ENCODE data around the gene RIPOR1. TPM values are rescaled to one million over a fixed set of nuclear protein-coding genes. Genes with fewer than 3 reads are reported as not detected.

RIPOR1 gene
- total RNA-seq, 2 donors from 2014 or later, result 39.9 to 54.1 TPM

GRCh38 chr16:67514382-67514828 is 14.2 kb upstream of the RIPOR1 start:
- peak; percentile 88 for DNase-seq
- Histone ChIP-seq H3K36me3 (ENCODE audit: control insufficient read depth, insufficient read depth, low read length) (no peaks in the 10 kb centered on the region), H3K9ac (ENCODE audit: extremely low read depth, low read length, poor library complexity, severe bottlenecking) (no peak overlapping the region), H3K4me3 (ENCODE audit: low read length) (no peak overlapping the region), H3K27me3 (ENCODE audit: control insufficient read depth, insufficient read depth, low read length, poor library complexity, severe bottlenecking) (no peaks in the 10 kb centered on the region), H3K4me1 (ENCODE audit: control insufficient read depth, insufficient read depth, low read length) (no peaks in the 10 kb centered on the region), H3K27ac (ENCODE audit: low read depth, low read length) (no peak overlapping the region), H3K9me3 (ENCODE audit: control insufficient read depth, low read length) (no peaks in the 10 kb centered on the region)
- Mint-ChIP-seq H3K4me3 (no peak overlapping the region), H3K9me3 (no peaks in the 10 kb centered on the region), H3K27me3 (ENCODE audit: insufficient read depth) (peaks cover 10% of the 10 kb centered on the region), H3K36me3 (ENCODE audit: low read depth) (no peaks in the 10 kb centered on the region), H3K27ac (no peak overlapping the region), H3K4me1 (no peaks in the 10 kb centered on the region)
- TF ChIP-seq, protein P1, sequence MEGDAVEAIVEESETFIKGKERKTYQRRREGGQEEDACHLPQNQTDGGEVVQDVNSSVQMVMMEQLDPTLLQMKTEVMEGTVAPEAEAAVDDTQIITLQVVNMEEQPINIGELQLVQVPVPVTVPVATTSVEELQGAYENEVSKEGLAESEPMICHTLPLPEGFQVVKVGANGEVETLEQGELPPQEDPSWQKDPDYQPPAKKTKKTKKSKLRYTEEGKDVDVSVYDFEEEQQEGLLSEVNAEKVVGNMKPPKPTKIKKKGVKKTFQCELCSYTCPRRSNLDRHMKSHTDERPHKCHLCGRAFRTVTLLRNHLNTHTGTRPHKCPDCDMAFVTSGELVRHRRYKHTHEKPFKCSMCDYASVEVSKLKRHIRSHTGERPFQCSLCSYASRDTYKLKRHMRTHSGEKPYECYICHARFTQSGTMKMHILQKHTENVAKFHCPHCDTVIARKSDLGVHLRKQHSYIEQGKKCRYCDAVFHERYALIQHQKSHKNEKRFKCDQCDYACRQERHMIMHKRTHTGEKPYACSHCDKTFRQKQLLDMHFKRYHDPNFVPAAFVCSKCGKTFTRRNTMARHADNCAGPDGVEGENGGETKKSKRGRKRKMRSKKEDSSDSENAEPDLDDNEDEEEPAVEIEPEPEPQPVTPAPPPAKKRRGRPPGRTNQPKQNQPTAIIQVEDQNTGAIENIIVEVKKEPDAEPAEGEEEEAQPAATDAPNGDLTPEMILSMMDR (conservative IDR thresholded peaks at IDR 0.05), result peak; percentile 86
- WGBS, 2 experiments (ENCODE audit: insufficient coverage in 1 of 2, insufficient read length in 1 of 2), result 15 to 26% methylated on average over 7 to 8 of the region's 8 CpGs

DNA sequence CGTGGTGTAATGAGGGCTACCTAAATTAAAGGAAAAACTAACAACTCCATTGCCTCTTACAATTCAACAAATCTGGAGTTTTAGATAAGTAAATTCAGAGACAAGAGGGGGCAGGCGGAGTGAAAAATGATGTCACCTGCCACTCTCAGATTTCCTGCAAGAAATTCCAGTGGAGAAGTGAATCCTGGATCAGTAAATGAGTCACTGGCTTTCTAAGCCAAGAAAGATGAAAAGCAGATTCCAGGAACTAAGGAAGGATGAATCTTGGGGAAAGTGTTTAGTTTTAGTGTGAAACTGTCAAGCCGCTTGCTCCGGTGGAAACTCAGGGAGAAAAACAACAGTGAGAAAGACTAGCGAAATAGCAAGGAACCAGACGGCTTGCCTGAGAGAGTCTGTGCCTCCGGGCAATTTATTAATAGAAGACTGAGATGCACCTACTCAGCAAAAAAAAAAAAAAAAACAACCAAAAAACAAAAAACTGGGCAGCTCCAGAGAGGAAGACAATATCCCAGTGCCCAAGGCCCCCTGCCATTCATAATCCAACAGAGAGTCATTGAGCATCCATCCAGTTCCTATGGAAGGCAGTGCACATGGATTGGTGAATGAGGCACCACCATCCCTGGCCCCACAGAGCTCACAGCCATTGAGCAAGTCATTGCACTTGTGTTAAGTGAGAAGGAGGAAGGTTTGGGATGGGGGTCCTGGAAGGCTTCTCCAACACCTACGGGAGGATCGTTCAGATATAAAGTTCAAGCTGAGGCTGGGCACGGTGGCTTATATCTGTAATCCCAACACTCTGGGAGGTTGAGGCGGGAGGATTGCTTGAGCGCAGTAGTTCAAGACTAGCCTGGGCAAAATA is 12.1 kb upstream of the RIPOR1 start:
- Mint-ChIP-seq H3K4me3 (no peak overlapping the region), H3K36me3 (ENCODE audit: low read depth) (no peaks in the 10 kb centered on the region), H3K4me1 (no peaks in the 10 kb centered on the region), H3K27ac (no peak overlapping the region), H3K27me3 (ENCODE audit: insufficient read depth) (peaks cover 22% of the 10 kb centered on the region), H3K9me3 (no peaks in the 10 kb centered on the region)
- H3K4me1 ChIP-seq (ENCODE audit: control insufficient read depth, insufficient read depth, low read length), result no peaks in the 10 kb centered on the region
- TF ChIP-seq, protein P1 (conservative IDR thresholded peaks at IDR 0.05), result no peak
- no peak for DNase-seq
- 93 to 96% methylated on average over 8 to 11 of the region's 12 CpGs for WGBS, 2 experiments (ENCODE audit: insufficient coverage in 1 of 2, insufficient read length in 1 of 2)
- H3K27me3 ChIP-seq (ENCODE audit: control insufficient read depth, insufficient read depth, low read length, poor library complexity, severe bottlenecking), result no peaks in the 10 kb centered on the region
- no peaks in the 10 kb centered on the region for H3K36me3 ChIP-seq (ENCODE audit: control insufficient read depth, insufficient read depth, low read length)
- no peak overlapping the region for H3K27ac ChIP-seq (ENCODE audit: low read depth, low read length)
- no peaks in the 10 kb centered on the region for H3K9me3 ChIP-seq (ENCODE audit: control insufficient read depth, low read length)
- H3K9ac ChIP-seq (ENCODE audit: extremely low read depth, low read length, poor library complexity, severe bottlenecking), result no peak overlapping the region
- H3K4me3 ChIP-seq (ENCODE audit: low read length), result no peak overlapping the region

DNA sequence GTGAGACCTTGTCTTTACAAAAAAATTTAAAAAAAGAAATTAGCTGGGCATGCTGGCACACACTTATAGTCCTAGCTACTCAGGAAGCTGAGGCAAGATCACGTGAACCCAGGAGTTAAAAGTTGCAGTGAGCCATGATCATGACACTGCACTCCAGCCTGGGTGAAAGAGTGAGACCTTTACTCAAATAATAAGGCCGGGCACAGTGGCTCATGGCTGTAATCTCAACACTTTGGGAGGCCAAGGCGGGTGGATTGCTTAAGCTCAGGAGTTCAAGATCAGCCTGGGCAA is 11.5 kb upstream of the RIPOR1 start:
- WGBS, 2 experiments (ENCODE audit: insufficient coverage in 1 of 2, insufficient read length in 1 of 2), result 95 to 96% methylated on average over 3 of the region's 3 CpGs
- Mint-ChIP-seq H3K36me3 (ENCODE audit: low read depth) (no peaks in the 10 kb centered on the region), H3K9me3 (no peaks in the 10 kb centered on the region), H3K27me3 (ENCODE audit: insufficient read depth) (peaks cover 26% of the 10 kb centered on the region), H3K4me1 (no peaks in the 10 kb centered on the region), H3K27ac (no peak overlapping the region), H3K4me3 (no peak overlapping the region)
- TF ChIP-seq, protein P1 (conservative IDR thresholded peaks at IDR 0.05), result no peak
- Histone ChIP-seq H3K27ac (ENCODE audit: low read depth, low read length) (no peak overlapping the region), H3K9ac (ENCODE audit: extremely low read depth, low read length, poor library complexity, severe bottlenecking) (no peak overlapping the region), H3K9me3 (ENCODE audit: control insufficient read depth, low read length) (no peaks in the 10 kb centered on the region), H3K4me1 (ENCODE audit: control insufficient read depth, insufficient read depth, low read length) (no peaks in the 10 kb centered on the region), H3K27me3 (ENCODE audit: control insufficient read depth, insufficient read depth, low read length, poor library complexity, severe bottlenecking) (no peaks in the 10 kb centered on the region), H3K4me3 (ENCODE audit: low read length) (no peak overlapping the region), H3K36me3 (ENCODE audit: control insufficient read depth, insufficient read depth, low read length) (no peaks in the 10 kb centered on the region)
- no peak for DNase-seq

All from endodermal cell (in vitro differentiated cells).